ENCODE measurements around the gene EPN1. TPM values are rescaled to one million over a fixed set of nuclear protein-coding genes. Genes with fewer than 3 reads are reported as not detected.

EPN1 gene
- total RNA-seq, 8 experiments from 2014 or later: 21.8 to 79.7 (median 50.3) TPM

DNA sequence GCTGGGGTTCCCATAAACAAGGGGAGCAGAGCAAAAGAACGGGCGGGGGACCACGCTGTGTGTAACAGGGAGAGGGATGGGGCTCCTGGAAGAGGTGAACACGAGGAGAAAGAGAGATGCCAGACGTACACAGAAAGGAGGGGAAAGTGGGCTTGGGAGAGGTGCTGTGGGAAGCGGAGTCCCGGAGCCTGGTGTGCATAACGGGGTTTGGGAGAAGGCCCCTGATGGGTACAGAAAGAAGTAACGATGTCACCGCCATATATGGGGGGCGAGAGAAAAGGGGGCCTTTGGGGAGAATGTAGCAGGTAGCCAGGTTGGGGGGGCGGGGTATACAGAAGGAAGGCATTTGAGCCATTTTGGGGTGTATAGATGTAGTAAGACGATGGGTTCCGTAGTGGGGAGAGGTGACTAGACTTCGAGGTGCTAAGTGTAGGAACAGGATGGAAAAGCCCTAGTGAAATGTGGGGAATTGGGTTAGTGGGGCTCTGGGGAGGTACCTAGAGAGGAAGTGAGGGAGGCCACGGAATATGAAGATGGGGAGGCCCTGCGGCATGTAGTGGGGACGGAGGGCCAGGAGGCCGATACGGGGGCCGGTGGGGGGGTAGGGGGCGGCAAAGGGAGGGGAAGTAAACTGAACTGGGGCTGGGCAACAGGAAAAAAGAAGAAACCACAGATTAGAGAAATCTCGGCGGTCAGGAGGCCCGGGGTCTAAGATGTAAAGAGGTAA lies 33.4 kb upstream of the EPN1 start:
- in situ Hi-C loops (cut with MboI; ENCODE audit: low pct_unique_long_range_greater_than_20kb in 2 of 9, low sequenced_read_pairs in 9 of 9, unreplicated experiment in 9 of 9): loop anchor here in 3 of 9 experiments (25.0 kb wide), 1 partner anchor 504 kb away; the partner anchor contains the start of gene TNNT1 (in 3 of the 3)
- peaks cover 20 to 21% of the 10 kb centered on the region in 2 donors for H3K4me1 ChIP-seq (replicated peaks in 1 of 2)
- ATAC-seq (replicated peaks in 6 of 8): peak; percentile 0 to 13 (median 6)
- WGBS, 10 experiments: 0 to 8% methylated on average over 1 to 4 of the region's 25 CpGs; no CpG with 5 or more reads in 8 of the 10 experiments
- H3K4me3 ChIP-seq: peak overlapping the region; percentile 81 to 99 (median 97)
- H3K27ac ChIP-seq: peak overlapping the region; percentile 88 to 95

DNA sequence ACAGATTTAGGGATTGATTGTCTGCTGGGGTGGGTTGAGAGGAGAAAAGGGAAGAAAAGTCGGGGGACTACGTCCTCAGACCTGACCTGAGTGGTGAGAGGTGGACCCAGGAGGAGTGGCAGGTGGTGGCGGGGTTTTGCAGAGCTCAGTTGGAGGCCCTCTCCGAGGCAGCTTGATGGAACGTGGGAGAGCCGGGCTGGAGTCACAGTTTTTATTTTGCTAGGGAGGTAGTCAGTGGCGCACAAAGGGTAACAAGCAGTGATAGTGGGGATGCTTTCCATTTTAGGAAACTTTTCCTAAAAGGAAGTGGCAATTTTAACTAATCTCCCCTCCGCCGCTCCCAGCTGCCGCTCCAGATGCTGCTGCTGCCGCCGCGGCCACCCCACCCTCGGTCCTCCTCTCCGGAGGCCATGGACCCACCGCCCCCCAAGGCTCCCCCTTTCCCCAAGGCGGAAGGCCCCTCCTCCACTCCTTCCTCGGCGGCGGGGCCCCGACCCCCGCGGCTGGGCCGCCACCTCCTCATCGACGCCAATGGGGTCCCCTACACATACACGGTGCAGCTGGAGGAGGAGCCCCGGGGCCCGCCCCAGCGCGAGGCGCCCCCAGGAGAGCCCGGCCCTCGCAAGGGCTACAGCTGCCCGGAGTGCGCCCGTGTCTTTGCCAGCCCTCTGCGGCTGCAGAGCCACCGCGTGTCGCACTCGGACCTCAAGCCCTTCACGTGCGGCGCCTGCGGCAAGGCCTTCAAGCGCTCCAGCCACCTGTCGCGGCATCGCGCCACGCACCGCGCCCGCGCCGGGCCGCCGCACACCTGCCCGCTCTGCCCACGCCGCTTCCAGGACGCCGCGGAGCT lies 32.6 kb upstream of the EPN1 start:
- in situ Hi-C loops (cut with MboI; ENCODE audit: low pct_unique_long_range_greater_than_20kb in 2 of 9, low sequenced_read_pairs in 9 of 9, unreplicated experiment in 9 of 9): loop anchor here in 3 of 9 experiments (25.0 kb wide), 1 partner anchor 505 kb away; the partner anchor contains the start of gene TNNT1 (in 3 of the 3)
- Histone ChIP-seq H3K27ac (peak overlapping the region; percentile 38 to 90), H3K4me3 (peak overlapping the region; percentile 81 to 99 (median 97)), H3K4me1 (replicated peaks in 1 of 2) (peaks cover 20 to 26% of the 10 kb centered on the region in 2 donors)
- peak in 5 of 8 experiments; percentile 1 to 15 (median 6) for ATAC-seq (replicated peaks in 6 of 8)
- WGBS, 10 experiments: 0 to 21% (median 0%) methylated on average over 1 to 10 of the region's 65 CpGs; no CpG with 5 or more reads in 5 of the 10 experiments

DNA sequence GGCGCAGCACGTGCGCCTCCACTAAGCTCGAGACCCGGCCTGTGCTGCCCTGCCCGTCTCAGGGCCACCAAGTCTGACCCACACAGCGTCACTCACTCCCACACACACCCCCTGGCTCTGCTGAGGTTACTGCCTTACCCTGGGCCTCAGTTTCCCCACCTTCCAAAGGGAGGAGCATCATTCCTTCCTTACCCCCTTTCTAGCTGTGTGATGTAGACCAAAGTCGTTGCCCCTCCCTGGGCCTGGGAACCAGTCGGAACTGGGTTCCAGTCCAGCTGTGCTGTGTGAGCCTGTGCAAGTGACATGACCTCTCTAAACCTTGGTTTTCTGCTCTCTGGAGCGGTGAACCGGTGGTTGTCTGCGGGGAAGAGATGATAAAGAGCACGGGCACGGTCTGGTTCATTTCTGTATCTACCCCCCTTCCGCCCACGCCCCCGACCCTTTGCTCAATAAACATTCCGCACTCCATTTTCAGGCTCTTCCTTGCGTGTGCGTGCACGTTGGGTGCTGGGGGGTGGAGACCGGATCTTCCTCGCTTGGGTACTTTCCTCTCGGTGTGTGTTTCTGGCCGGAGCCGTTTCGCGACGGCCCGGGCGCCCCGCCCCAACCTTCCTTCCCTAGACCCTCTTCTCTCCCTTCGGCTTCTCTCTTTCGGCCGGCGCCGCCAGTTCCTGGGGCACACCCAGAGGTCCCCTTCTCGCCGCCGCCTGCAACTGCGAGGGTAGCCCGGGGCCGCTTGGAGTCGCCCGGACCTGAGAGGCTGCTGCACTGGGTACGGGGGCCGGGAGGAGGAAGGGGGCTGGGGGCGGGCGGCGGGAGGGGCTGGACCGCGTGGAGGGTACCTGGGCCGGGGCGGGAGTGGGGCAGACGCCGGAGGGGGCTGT lies 31.8 kb upstream of the EPN1 start, which contains the start of gene ZNF581:
TSS of gene ZNF581 (plus strand) at position 647 of the 884 bp plus-strand sequence. CDS start 923 bp downstream, outside the sequence.
- H3K27ac ChIP-seq: peak within 1 kb of the TSS; percentile 38 to 90

DNA sequence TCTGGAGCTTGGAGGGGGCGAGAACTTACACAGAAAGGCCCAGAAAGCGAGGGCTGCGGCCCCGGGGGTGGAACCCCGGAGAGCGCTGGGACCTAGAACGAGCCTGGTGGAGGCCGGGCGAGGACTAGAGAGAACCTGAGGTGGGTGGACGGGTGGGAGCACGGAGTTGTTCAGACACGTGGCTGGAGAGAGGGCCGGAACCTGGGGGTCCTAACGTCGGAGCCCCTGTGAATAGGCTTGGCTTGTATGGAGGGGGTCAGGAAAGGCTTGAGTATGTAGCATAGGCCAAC lies 31.2 kb upstream of the EPN1 start:
- Histone ChIP-seq H3K27ac (peak overlapping the region; percentile 38 to 90), H3K4me3 (peak overlapping the region; percentile 81 to 99 (median 97)), H3K4me1 (replicated peaks in 1 of 2) (peaks cover 21 to 28% of the 10 kb centered on the region in 2 donors)
- ATAC-seq (replicated peaks in 6 of 8): peak; percentile 0 to 5 (median 0)
- in situ Hi-C loops (cut with MboI; ENCODE audit: low pct_unique_long_range_greater_than_20kb in 2 of 9, low sequenced_read_pairs in 9 of 9, unreplicated experiment in 9 of 9): loop anchor here in 3 of 9 experiments (25.0 kb wide), 1 partner anchor 507 kb away; the partner anchor contains the start of gene TNNT1 (in 3 of the 3)
- no CpG with 5 or more reads among the region's 15 CpGs for WGBS, 10 experiments

More for the DNA sequence above, 31.8 kb upstream of the EPN1 start, which contains the start of gene ZNF581:
- Histone ChIP-seq H3K4me1 (replicated peaks in 1 of 2) (peaks cover 20 to 28% of the 10 kb centered on the region in 2 donors), H3K4me3 (peak within 1 kb of the TSS; percentile 81 to 99 (median 97))
- WGBS, 10 experiments: 0 to 12% (median 1%) methylated on average over 2 to 17 of the region's 56 CpGs; no CpG with 5 or more reads in 4 of the 10 experiments
- ATAC-seq (replicated peaks in 6 of 8): peak; percentile 10 to 44 (median 32)
- in situ Hi-C loops (cut with MboI; ENCODE audit: low pct_unique_long_range_greater_than_20kb in 2 of 9, low sequenced_read_pairs in 9 of 9, unreplicated experiment in 9 of 9): loop anchor here in 3 of 9 experiments (25.0 kb wide), 1 partner anchor 506 kb away; the partner anchor contains the start of gene TNNT1 (in 3 of the 3)

DNA sequence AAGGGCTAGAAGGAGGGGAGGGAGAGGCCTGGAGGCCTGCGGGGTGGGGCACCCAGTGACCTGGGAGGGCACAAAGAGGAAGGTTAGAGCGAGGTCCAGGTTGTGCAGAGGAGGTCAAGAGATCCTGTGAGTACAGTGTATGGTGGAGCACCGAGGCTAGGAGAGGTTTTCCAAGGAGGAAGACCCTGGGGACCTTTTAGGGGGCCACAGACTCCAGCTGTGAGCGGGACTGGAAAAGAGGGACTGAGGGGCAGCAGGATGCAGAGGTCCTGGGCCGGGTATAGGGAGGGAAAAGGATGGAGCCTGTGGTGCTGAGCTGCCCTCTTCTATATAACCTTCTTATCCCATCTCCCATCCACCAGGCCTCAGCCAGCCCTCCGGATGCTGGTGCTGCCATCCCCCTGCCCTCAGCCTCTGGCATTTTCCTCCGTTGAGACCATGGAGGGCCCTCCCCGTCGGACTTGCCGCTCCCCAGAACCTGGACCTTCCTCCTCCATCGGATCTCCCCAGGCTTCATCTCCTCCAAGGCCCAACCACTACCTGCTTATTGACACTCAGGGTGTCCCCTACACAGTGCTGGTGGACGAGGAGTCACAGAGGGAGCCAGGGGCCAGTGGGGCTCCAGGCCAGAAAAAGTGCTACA lies 30.7 kb upstream of the EPN1 start:
- no peak for ATAC-seq (replicated peaks in 6 of 8)
- WGBS, 10 experiments: 17 to 100% (median 78%) methylated on average over 1 to 6 of the region's 12 CpGs; no CpG with 5 or more reads in 3 of the 10 experiments
- Histone ChIP-seq H3K4me3 (peak overlapping the region; percentile 81 to 99 (median 97)), H3K27ac (peak overlapping the region; percentile 38 to 90), H3K4me1 (replicated peaks in 1 of 2) (peaks cover 25 to 32% of the 10 kb centered on the region in 2 donors)
- in situ Hi-C loops (cut with MboI; ENCODE audit: low pct_unique_long_range_greater_than_20kb in 2 of 9, low sequenced_read_pairs in 9 of 9, unreplicated experiment in 9 of 9): loop anchor here in 3 of 9 experiments (25.0 kb wide), 1 partner anchor 507 kb away; the partner anchor contains the start of gene TNNT1 (in 3 of the 3)

DNA sequence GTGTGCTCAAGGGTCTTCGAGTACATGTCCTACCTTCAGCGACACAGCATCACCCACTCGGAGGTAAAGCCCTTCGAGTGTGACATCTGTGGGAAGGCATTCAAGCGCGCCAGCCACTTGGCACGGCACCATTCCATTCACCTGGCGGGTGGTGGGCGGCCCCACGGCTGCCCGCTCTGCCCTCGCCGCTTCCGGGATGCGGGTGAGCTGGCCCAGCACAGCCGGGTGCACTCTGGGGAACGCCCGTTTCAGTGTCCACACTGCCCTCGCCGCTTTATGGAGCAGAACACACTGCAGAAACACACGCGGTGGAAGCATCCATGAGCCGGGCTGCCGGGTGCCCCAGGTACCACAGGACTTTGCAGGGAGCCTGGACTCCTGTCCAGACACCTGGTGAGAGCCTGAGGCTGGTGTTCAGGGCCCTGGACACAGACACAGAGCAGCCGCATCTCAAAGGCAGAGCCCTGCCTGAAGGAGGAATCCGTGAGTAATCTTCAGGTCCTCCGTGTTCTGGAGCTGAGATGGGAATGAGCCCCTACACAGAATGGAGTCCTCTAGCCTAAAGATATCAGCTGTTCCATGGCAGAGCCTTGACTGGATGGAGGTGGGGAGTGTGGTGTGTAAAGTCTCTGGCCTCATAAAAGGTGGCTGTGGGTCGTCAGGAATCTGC lies 30.0 kb upstream of the EPN1 start:
- H3K4me3 ChIP-seq: peak overlapping the region in 2 of 5 donors; percentile 81 to 99
- 78 to 100% (median 94%) methylated on average over 1 to 13 of the region's 28 CpGs; no CpG with 5 or more reads in 6 of the 10 experiments for WGBS, 10 experiments
- peaks cover 24 to 29% of the 10 kb centered on the region in 2 donors for H3K4me1 ChIP-seq (replicated peaks in 1 of 2)
- no peak for ATAC-seq (replicated peaks in 6 of 8)
- in situ Hi-C loops (cut with MboI; ENCODE audit: low pct_unique_long_range_greater_than_20kb in 2 of 9, low sequenced_read_pairs in 9 of 9, unreplicated experiment in 9 of 9): loop anchor here in 3 of 9 experiments (25.0 kb wide), 1 partner anchor 508 kb away; the partner anchor contains the start of gene TNNT1 (in 3 of the 3)
- no peak overlapping the region for H3K27ac ChIP-seq

DNA sequence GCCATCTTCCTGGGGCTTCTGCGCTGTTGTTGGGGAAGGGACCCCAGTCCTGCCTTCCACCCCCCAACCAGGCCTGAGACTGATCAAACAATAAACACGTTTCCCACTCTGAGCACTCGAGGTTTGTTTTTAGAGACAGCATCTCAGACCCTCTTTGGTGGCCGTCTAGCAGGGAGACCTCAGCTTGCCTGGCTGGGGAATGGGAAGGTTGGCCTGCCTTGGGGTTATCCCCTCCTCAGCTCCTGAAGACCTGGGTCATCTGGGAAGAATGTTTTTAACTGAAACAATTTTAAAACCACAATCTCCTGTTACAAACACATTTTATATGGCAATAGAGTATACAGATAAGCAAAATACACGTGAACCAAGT lies 29.5 kb upstream of the EPN1 start:
- no peak overlapping the region for H3K4me3 ChIP-seq
- H3K4me1 ChIP-seq (replicated peaks in 1 of 2): peaks cover 20 to 24% of the 10 kb centered on the region in 2 donors
- in situ Hi-C loops (cut with MboI; ENCODE audit: low pct_unique_long_range_greater_than_20kb in 2 of 9, low sequenced_read_pairs in 9 of 9, unreplicated experiment in 9 of 9): loop anchor here in 3 of 9 experiments (25.0 kb wide), 1 partner anchor 508 kb away; the partner anchor contains the start of gene TNNT1 (in 3 of the 3)
- ATAC-seq (replicated peaks in 6 of 8): no peak
- WGBS, 10 experiments: 77 to 100% (median 85%) methylated on average over 1 to 4 of the region's 5 CpGs; no CpG with 5 or more reads in 3 of the 10 experiments
- no peak overlapping the region for H3K27ac ChIP-seq

DNA sequence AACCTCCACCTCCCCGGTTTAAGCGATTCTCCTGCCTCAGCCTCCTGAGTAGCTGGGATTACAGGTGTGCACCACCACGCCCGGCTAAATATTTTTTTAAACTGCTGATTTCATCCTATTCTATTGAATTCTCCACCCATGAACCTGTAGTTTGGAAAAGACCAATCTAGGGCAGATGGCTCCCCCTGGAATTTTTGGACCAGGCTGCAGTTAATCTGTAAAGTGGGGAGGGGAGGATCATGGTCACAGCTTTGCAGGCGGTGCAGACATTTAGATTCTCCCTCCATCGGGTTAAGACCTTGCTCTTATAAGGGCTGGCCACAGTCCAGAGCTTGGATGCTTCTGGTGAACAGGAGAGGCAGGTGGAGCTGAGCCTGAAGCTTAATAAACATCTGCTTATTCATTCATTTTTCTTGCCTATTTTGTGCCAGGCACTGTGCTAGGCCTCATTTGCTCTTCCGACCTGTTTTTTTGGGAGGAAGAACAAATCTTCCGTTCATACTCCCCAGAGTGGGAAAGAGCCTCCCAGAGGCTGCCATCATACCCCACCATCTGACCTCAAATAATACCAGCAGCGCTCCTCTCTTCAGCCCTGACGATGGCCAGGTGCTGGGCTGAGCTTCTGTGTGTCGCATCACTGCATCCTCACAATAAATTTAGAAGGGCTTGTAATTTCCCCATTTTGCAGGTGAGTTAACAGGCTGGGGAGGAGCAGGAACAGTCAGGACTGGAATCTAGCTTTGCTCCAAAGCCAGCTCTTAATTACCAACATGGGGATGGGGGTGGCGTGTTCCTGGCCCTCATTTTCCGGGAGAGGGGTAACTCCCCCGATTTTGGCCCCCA lies 27.9 kb upstream of the EPN1 start:
- Histone ChIP-seq H3K4me3 (peak overlapping the region; percentile 74 to 99 (median 93)), H3K4me1 (replicated peaks in 1 of 2) (peaks cover 20 to 24% of the 10 kb centered on the region in 2 donors), H3K27ac (peak overlapping the region; percentile 95 to 98)
- 30 to 66% (median 54%) methylated on average over 2 to 8 of the region's 14 CpGs; no CpG with 5 or more reads in 3 of the 10 experiments for WGBS, 10 experiments
- in situ Hi-C loops (cut with MboI; ENCODE audit: low pct_unique_long_range_greater_than_20kb in 2 of 9, low sequenced_read_pairs in 9 of 9, unreplicated experiment in 9 of 9): loop anchor here in 3 of 9 experiments (25.0 kb wide), 1 partner anchor 510 kb away; the partner anchor contains the start of gene TNNT1 (in 3 of the 3)
- no peak for ATAC-seq (replicated peaks in 6 of 8)

DNA sequence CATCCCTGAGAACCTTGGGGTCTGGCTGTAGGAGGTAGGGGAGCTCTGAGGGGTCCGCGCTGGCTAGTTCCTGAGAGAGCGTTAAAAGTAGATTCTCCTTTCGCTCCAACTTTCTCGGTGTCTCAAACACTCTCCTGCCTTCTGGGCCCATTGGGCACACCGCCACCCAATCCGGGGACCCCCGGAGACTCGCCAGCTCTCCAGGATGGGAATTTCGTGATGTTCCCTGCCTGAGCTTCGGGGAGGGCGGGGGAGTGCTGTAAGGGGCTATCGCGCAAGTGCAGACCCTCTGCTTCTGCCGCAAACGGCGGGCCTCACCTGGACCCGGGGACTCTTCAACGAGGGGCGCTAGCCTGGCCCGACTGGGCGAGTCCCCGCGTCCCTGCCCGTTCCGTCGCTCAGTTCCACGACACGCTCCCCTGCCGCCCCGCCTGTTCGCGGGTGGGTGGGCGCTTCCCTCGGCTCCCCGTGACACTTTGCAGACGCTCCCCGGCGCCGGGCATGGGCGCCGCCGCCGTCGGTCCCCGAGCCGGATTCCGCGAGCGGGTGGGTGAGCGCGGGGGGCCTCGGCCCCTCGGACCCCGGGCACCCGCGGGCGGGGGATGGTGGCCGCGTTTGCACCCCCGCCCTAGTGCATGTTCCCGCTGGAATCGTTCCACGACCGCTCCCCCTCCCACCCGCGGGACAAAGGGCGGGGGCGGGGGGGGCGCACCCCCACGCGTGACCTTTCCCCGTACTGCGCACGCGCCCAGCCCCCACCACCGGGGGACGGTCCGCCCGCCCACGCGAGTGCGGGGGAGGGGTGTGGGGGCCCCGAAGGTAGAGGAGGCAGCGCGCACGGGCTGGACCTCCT lies 27.1 kb upstream of the EPN1 start, which contains the start of gene CCDC106:
TSS of gene CCDC106 (plus strand) at position 481 of the 853 bp plus-strand sequence. CDS start 835 bp downstream, outside the sequence.
- WGBS, 10 experiments: 0 to 6% (median 0%) methylated on average over 1 to 6 of the region's 87 CpGs; no CpG with 5 or more reads in 6 of the 10 experiments

More for the DNA sequence above, 27.1 kb upstream of the EPN1 start, which contains the start of gene CCDC106:
- peaks cover 14 to 17% of the 10 kb centered on the region in 2 donors for H3K4me1 ChIP-seq (replicated peaks in 1 of 2)
- ATAC-seq (replicated peaks in 6 of 8): peak; percentile 11 to 77 (median 64)
- peak within 1 kb of the TSS; percentile 74 to 99 (median 93) for H3K4me3 ChIP-seq
- peak within 1 kb of the TSS; percentile 95 to 98 for H3K27ac ChIP-seq
- in situ Hi-C loops (cut with MboI; ENCODE audit: low pct_unique_long_range_greater_than_20kb in 2 of 9, low sequenced_read_pairs in 9 of 9, unreplicated experiment in 9 of 9): loop anchor here in 3 of 9 experiments (25.0 kb wide), 1 partner anchor 511 kb away; the partner anchor contains the start of gene TNNT1 (in 3 of the 3)
